ENCODE data around the gene ELOVL6.
"Not testable (repeated sequence)": the region's sequence is repeated elsewhere in the genome, so short reads cannot be mapped to it uniquely, and the experiment has no call there.

ELOVL6 gene

GRCh38 chr4:110196206-110196870 lies 2.1 kb downstream of the ELOVL6 start:
- DNase-seq, result peak; percentile 37 to 73

- peak in 1 of 2 donors; percentile 34 for DNase-seq
Observed at GRCh38 chr4:110195561-110196205, 2.7 kb downstream of the ELOVL6 start.

- peak; percentile 81 to 93 for DNase-seq
Observed at GRCh38 chr4:110193822-110194761, 4.3 kb downstream of the ELOVL6 start.

GRCh38 chr4:110193287-110193686 lies 5.1 kb downstream of the ELOVL6 start:
- DNase-seq, result not testable (repeated sequence)

GRCh38 chr4:110190249-110190648 lies 8.2 kb downstream of the ELOVL6 start:
- no peak for DNase-seq

GRCh38 chr4:110188113-110188512 lies 10.3 kb downstream of the ELOVL6 start:
- DNase-seq, result no peak

- no peak for DNase-seq
Observed at GRCh38 chr4:110184791-110185155, 13.6 kb downstream of the ELOVL6 start.

GRCh38 chr4:110184140-110184790 lies 14.2 kb downstream of the ELOVL6 start:
- DNase-seq, result no peak

- DNase-seq, result no peak
Observed at GRCh38 chr4:110183643-110184042, 14.8 kb downstream of the ELOVL6 start.

- DNase-seq, result no peak
Observed at GRCh38 chr4:110183058-110183457, 15.4 kb downstream of the ELOVL6 start.

GRCh38 chr4:110181890-110182289 lies 16.5 kb downstream of the ELOVL6 start:
- no peak for DNase-seq

- DNase-seq, result no peak
Observed at GRCh38 chr4:110175634-110176033, 22.8 kb downstream of the ELOVL6 start.

GRCh38 chr4:110172972-110173371 lies 25.4 kb downstream of the ELOVL6 start:
- DNase-seq, result no peak

- DNase-seq, result no peak
Observed at GRCh38 chr4:110171971-110172370, 26.4 kb downstream of the ELOVL6 start.

- DNase-seq, result no peak
Observed at GRCh38 chr4:110170861-110171260, 27.6 kb downstream of the ELOVL6 start.

GRCh38 chr4:110165382-110166286 lies 32.8 kb downstream of the ELOVL6 start:
- DNase-seq, result no peak

GRCh38 chr4:110164856-110165255 lies 33.6 kb downstream of the ELOVL6 start:
- DNase-seq, result no peak

- DNase-seq, result no peak
Observed at GRCh38 chr4:110164251-110164650, 34.2 kb downstream of the ELOVL6 start.

GRCh38 chr4:110163327-110164069 lies 34.9 kb downstream of the ELOVL6 start:
- DNase-seq, result no peak

GRCh38 chr4:110160618-110161017 lies 37.8 kb downstream of the ELOVL6 start:
- DNase-seq, result no peak

- DNase-seq, result no peak
Observed at GRCh38 chr4:110159541-110159940, 38.9 kb downstream of the ELOVL6 start.
